CD14-positive monocyte (primary cell): ENCODE measurements around the gene FAM9C. TPM values are rescaled to one million over a fixed set of nuclear protein-coding genes. Genes with fewer than 3 reads are reported as not detected.
"Not testable (repeated sequence)": the region's sequence is repeated elsewhere in the genome, so short reads cannot be mapped to it uniquely, and the experiment has no call there.

Experiments used
- DNase-seq, 3 donors: peaks; one replicate each; pipeline ENCODE4 v3.0.0-alpha.2; 2011 to 2022
- H2AFZ ChIP-seq: 2 replicates; pipeline ENCODE4 v1.6.0; 2012; ENCODE audit warnings: mild to moderate bottlenecking, low read depth, low read length, inconsistent platforms; ENCODE audit not compliant: insufficient read depth, poor library complexity, severe bottlenecking
- H3K27ac ChIP-seq, 2 donors: 1 replicate in 1 of 2; 2 replicates in 1 of 2; pipeline ENCODE4 v1.5.1; 2012 to 2013; ENCODE audit warnings: low read length in 2 of 2, control low read depth in 1 of 2, inconsistent platforms in 1 of 2, low read depth in 1 of 2, mild to moderate bottlenecking in 1 of 2
- H3K27me3 ChIP-seq, 2 donors: one replicate each; pipeline versions ENCODE4 v1.6.0 to v1.6.1; 2011 to 2013; ENCODE audit warnings: low read length in 2 of 2; ENCODE audit not compliant: control insufficient read depth in 2 of 2, insufficient read depth in 2 of 2
- H3K36me3 ChIP-seq, 2 donors: replicated peaks in 1 of 2; 1 replicate in 1 of 2; 2 replicates in 1 of 2; pipeline versions ENCODE4 v1.5.1 to v1.6.1; 2012 to 2013; ENCODE audit warnings: low read length in 2 of 2, control low read depth in 1 of 2, inconsistent platforms in 1 of 2, mild to moderate bottlenecking in 1 of 2; ENCODE audit not compliant: insufficient read depth in 2 of 2, control insufficient read depth in 1 of 2
- H3K4me1 ChIP-seq, 2 donors: 1 replicate in 1 of 2; 2 replicates in 1 of 2; pipeline versions ENCODE4 v1.5.1 to v1.6.1; 2012 to 2013; ENCODE audit warnings: low read length in 2 of 2, control low read depth in 1 of 2, inconsistent platforms in 1 of 2, mild to moderate bottlenecking in 1 of 2, moderate library complexity in 1 of 2; ENCODE audit not compliant: insufficient read depth in 2 of 2, control insufficient read depth in 1 of 2
- H3K4me2 ChIP-seq: replicated peaks from 2 replicates; pipeline ENCODE3; 2012; ENCODE audit warnings: low read length, moderate library complexity, mild to moderate bottlenecking; ENCODE audit not compliant: poor library complexity, severe bottlenecking; ENCODE audit errors: extremely low read depth
- H3K4me3 ChIP-seq, 3 experiments: fragments of 200-600 bp in 1 of 3; sonication (generic) in 1 of 3; replicated peaks in 1 of 3; 1 replicate in 2 of 3; 2 replicates in 1 of 3; pipeline ENCODE4 v1.5.1; 2011 to 2013; ENCODE audit warnings: low read length in 3 of 3, mild to moderate bottlenecking in 3 of 3, control low read depth in 2 of 3, low read depth in 2 of 3, inconsistent platforms in 1 of 3, moderate library complexity in 1 of 3
- H3K79me2 ChIP-seq: 2 replicates; pipeline ENCODE4 v1.6.0; 2012; ENCODE audit warnings: mild to moderate bottlenecking, control low read depth, inconsistent platforms, low read length, moderate library complexity; ENCODE audit not compliant: insufficient read depth
- H3K9ac ChIP-seq: 2 replicates; pipeline ENCODE4 v1.6.0; 2017; ENCODE audit warnings: low read length, mild to moderate bottlenecking; ENCODE audit not compliant: insufficient read depth, poor library complexity, severe bottlenecking
- H3K9me3 ChIP-seq, 2 donors: replicated peaks in 1 of 2; 1 replicate in 1 of 2; 2 replicates in 1 of 2; pipeline versions ENCODE4 v1.5.1 to v1.6.1; 2012 to 2013; ENCODE audit warnings: low read length in 2 of 2, control low read depth in 1 of 2; ENCODE audit not compliant: control insufficient read depth in 1 of 2, insufficient read depth in 1 of 2
- H4K20me1 ChIP-seq: 2 replicates; pipeline ENCODE4 v1.6.0; 2012; ENCODE audit warnings: mild to moderate bottlenecking, low read length, control low read depth, moderate library complexity; ENCODE audit not compliant: insufficient read depth
- H3K27ac Mint-ChIP-seq, 7 donors: one replicate each; pipeline ENCODE4 v1.8.0; 2020; ENCODE audit warnings: mild to moderate bottlenecking in 7 of 7, mixed read lengths in 7 of 7, moderate library complexity in 6 of 7, inconsistent platforms in 2 of 7
- H3K27me3 Mint-ChIP-seq, 3 donors: one replicate each; pipeline ENCODE4 v1.8.0; 2021 to 2022; ENCODE audit warnings: low read depth in 3 of 3, mild to moderate bottlenecking in 3 of 3, mixed read lengths in 3 of 3, moderate library complexity in 3 of 3, inconsistent platforms in 1 of 3
- H3K36me3 Mint-ChIP-seq, 2 donors: one replicate each; pipeline ENCODE4 v1.8.0; 2020; ENCODE audit warnings: mixed read lengths in 2 of 2, inconsistent platforms in 1 of 2, mild to moderate bottlenecking in 1 of 2
- H3K4me1 Mint-ChIP-seq: one replicate; pipeline ENCODE4 v1.8.0; 2020; ENCODE audit warnings: mild to moderate bottlenecking, mixed read lengths
- H3K4me3 Mint-ChIP-seq, 2 donors: one replicate each; pipeline ENCODE4 v1.8.0; 2020; ENCODE audit warnings: mild to moderate bottlenecking in 2 of 2, mixed read lengths in 2 of 2, moderate library complexity in 1 of 2
- H3K9me3 Mint-ChIP-seq, 7 donors: one replicate each; pipeline ENCODE4 v1.8.0; 2020 to 2022; ENCODE audit warnings: mixed read lengths in 7 of 7, mild to moderate bottlenecking in 6 of 7, moderate library complexity in 6 of 7, inconsistent platforms in 2 of 7
- CTCF ChIP-seq: fragments of 200-600 bp; IDR thresholded peaks from one replicate; pipeline ENCODE4 v1.8.0; 2022; ENCODE audit warnings: antibody characterized with exemption, mild to moderate bottlenecking
- WGBS: methylation state at CpG from one replicate; pipeline ENCODE4 v1.1.5; 2013; ENCODE audit warnings: missing lambda C conversion rate; ENCODE audit not compliant: insufficient coverage; 5-methylcytosine and 5-hydroxymethylcytosine counted together
- intact Hi-C, 2 donors: fragments of 100-400 bp; cut with micrococcal nuclease; formaldehyde crosslinking; loops; one replicate each; pipeline versions ENCODE4 v1.15.0 to v1.15.1; 2023
- polyA plus RNA-seq, 3 donors: library from polyadenylated mRNA; depleted of rRNA in 1 of 3; unstranded in 2 of 3; stranded (reverse) in 1 of 3; fragments of 300-500 nt in 2 of 3; fragments of >200 nt in 1 of 3; fragmentation: Illumina TruSeq in 2 of 3; gene quantifications; 1 replicate in 2 of 3; 2 replicates in 1 of 3; pipeline ENCODE4 v1.2.3, GENCODE V29; 2012 to 2021

FAM9C gene
- polyA plus RNA-seq, 3 donors: not detected

DNA sequence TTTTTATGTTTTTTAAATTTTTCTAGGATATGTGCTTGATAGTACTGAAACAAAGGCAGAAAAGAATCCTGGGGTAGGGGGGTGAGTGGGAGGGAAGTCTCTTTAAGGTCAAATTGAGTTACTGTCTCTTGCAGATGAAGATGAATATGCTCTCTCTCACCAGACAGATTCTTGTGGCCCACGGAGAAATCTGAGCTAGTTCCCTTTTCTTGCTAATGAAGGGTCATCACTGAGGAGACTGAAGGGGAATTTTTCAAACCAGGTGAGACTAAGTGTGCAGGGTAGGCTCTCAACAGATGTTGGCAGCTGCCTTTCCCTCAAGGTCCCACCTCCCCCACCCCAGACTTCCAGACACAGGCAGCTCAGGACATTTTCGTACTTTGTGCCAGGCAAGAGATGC lies 21.5 kb downstream of the FAM9C start:
- Histone ChIP-seq H3K4me3 (no peak overlapping the region), H3K27me3 (peaks cover 0 to 24% of the 10 kb centered on the region in 2 donors), H3K4me2 (no peak overlapping the region), H3K9me3 (no peaks in the 10 kb centered on the region), H4K20me1 (no peaks in the 10 kb centered on the region), H3K4me1 (peaks cover 13 to 14% of the 10 kb centered on the region in 2 donors), H3K9ac (no peak overlapping the region), H3K27ac (no peak overlapping the region), H3K36me3 (no peaks in the 10 kb centered on the region), H3K79me2 (no peaks in the 10 kb centered on the region), H2AFZ (no peak overlapping the region)
- Mint-ChIP-seq H3K27ac (no peak overlapping the region), H3K9me3 (peaks cover 0 to 6% (median 0%) of the 10 kb centered on the region in 7 donors), H3K27me3 (peaks cover 0 to 43% (median 0%) of the 10 kb centered on the region in 3 donors), H3K36me3 (peaks cover 0 to 2% of the 10 kb centered on the region in 2 donors), H3K4me1 (peaks cover 40% of the 10 kb centered on the region), H3K4me3 (no peak overlapping the region)
- intact Hi-C loops: no loop called here
- no peak for DNase-seq
- WGBS: no CpG with 5 or more reads among the region's 2 CpGs
- TF ChIP-seq CTCF: no peak

DNA sequence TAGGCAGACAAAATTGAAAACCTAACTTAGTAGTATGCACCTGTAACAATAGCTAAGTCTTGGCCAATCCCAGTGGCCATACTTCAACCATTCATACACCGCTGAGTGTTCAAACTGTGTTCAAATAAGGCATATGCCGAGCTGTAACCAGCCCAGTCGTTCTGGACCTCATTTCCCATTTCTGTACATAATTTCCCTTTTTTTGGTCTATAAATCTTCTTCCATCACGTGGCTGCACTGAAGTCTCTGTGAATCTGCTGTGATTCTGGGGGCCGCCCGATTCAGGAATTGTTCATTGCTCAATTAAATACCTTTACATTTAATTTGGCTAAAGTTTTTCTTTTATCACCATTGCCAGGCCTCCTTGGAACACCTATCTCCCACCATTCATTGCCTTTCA lies 27.7 kb downstream of the FAM9C start:
- 0% methylated on average over 1 of the region's 6 CpGs for WGBS
- H3K27me3 ChIP-seq, H4K20me1 ChIP-seq, H3K79me2 ChIP-seq, H2AFZ ChIP-seq, H3K9me3 ChIP-seq, intact Hi-C loops, H3K9ac ChIP-seq, H3K36me3 ChIP-seq, H3K36me3 Mint-ChIP-seq: not testable (repeated sequence)
- peak overlapping the region in 1 of 3 experiments; percentile 32 for H3K4me3 ChIP-seq
- Mint-ChIP-seq H3K27me3 (peaks cover 0 to 24% (median 0%) of the 10 kb centered on the region in 3 donors), H3K4me1 (peaks cover 61% of the 10 kb centered on the region), H3K9me3 (peaks cover 0 to 18% (median 4%) of the 10 kb centered on the region in 7 donors), H3K4me3 (peak overlapping the region in 1 of 2 donors; percentile 51), H3K27ac (peak overlapping the region; percentile 81 to 95 (median 88))
- H3K4me2 ChIP-seq: peak overlapping the region; percentile 61
- peaks cover 68 to 71% of the 10 kb centered on the region in 2 donors for H3K4me1 ChIP-seq
- DNase-seq: peak in 2 of 3 donors; percentile 45 to 53
- peak overlapping the region in 1 of 2 donors; percentile 78 for H3K27ac ChIP-seq
